NCI-H1694 (cell line): Measurements from ENCODE around the gene UNC13C.
"Not testable (repeated sequence)": the region's sequence is repeated elsewhere in the genome, so short reads cannot be mapped to it uniquely, and the experiment has no call there.

Experiments
- DNase-seq: peaks from one replicate; lab custom pipeline; 2025; lab: John Stamatoyannopoulos, UW

The UNC13C gene

DNA sequence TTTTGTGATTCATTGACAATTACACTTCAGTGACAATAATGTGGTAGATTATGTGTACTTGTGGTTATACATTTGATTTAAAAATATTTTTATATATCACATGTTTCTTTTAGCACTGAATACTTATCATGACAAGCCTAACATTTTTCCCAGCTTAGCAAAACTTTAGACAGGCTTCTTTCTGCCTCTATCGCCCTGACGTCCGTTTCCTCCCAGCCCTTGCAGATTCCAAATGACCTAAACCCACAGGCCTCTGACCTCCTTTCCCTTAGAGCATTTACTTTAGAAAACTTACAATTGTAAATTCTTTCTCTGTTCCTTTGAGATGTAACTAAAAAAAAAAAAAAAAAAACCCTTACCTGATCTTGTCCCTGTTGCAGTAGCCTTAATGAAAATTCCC lies 326.1 kb downstream of the UNC13C start:
- DNase-seq, result no peak

DNA sequence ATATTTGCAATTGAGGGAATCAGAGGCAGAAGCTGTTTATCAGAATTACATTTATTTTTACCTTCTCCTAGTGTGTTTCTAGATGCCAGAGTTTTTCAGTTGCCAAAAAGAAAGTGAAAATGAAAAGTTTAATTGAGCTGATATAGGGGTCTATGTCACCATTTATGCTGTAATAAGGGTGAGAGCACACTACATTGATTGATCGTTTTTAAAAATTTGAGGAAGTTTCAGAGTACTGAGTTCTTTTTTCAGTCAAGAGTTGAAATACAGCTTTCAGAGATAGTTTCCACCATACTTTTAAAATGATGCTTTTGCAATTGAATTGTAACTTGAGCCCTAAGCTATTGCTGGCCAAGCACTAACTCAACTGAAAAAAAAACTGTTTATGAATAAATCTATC lies 326.9 kb downstream of the UNC13C start:
- no peak for DNase-seq

DNA sequence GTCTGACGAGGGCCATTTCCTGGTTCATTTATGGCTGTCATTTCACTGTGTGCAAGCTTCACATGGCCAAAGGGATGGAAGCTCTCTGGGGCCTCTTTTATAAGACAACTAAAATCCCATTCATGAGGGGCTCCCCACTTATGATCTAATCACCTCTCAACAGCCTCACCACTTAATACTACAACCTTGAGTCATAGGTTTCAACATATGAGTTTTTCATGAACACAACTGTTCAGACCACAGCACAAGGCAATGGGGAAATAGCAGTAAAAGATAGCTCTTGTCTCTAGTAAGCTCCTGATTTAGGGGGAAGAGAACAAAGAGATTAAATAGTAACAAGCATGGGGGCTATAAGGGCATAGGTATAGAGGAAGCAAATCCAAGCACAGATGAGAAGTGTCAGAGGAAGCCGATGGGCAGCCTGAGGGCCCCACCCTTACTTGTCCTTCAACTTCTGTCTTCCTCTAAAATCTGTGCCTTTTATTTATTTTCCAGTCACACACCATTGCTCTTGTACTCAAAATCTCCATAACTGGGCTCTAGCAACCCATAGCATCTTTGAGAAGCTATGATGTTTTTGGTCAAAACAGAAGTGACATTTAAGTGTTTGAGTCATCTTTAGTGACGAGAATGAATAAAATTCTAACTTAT lies 329.1 kb downstream of the UNC13C start:
- no peak for DNase-seq

DNA sequence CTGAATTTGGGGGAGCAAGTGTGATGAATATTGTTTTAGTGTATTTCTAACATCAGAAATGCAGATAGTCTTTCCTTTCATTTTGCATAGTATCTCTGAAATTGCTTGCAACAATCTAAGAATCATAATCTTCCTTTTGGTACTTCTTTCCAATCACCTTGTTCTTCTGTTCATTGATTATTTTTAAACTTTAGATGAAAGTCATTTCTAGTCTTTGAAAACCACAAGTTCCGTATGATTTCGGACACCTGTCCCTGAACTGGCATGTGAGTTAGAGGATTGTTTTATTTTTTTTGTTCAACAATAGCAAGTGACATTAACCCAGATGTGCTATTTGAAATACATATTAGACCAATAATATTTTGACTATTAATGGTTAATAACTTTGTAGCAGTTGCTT lies 329.7 kb downstream of the UNC13C start:
- DNase-seq, result no peak

DNA sequence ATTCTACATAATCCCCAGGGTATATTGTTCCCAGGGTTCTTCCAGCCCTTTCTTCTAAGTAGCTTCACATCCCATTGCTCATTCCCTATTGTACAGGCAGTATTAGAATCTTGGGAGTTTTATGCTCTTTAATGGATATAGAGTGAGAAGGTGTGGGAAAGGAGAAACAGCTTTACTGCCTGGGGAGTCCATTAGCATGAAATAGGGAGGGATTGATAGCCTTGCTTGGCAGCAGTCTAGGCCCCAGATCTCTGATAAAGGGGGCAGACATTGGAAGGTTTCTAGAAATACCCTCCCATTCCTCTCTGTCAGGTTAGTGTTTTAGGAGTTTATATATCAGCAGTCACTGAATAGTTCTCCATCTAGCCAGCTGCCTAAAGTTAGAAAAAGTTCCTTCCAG lies 334.3 kb downstream of the UNC13C start:
- DNase-seq, result no peak

DNA sequence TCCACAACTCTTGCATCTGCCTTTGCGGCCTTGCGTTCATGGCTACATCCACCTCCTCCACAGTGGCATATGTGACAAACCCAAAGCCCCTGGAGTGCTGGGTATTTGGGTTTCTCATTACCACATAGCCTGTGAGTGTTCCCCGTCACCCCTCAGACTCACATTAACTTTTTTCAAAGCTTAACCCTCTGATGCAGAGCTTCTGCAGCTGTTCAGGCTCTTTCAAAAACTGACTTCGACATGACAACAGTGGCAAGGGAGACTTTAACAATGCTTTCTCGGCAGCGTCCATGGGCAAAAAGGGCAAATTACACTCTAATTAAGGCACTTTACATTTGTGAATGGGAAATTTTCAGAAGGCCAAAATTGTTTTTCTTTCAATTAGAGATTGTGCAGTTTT lies 343.2 kb downstream of the UNC13C start:
- DNase-seq, result no peak

DNA sequence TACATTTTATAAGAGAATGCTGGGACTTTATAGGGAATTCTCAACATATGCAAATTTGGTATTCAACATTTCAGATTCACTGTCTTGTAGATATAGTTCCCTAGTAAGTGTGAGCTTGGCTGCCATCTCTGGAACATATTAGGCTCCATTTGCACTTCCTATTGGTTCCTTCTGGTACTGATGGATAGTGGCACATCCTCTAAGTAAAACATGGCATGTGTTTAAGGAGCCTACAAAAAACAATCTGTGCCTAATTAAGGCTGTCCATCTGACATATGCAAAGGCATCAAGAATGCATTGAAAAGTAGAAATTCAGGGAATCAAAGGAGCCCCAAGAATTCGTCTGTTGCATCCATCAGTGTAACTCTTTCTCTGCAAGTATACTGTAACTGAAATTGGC lies 344.1 kb downstream of the UNC13C start:
- no peak for DNase-seq

DNA sequence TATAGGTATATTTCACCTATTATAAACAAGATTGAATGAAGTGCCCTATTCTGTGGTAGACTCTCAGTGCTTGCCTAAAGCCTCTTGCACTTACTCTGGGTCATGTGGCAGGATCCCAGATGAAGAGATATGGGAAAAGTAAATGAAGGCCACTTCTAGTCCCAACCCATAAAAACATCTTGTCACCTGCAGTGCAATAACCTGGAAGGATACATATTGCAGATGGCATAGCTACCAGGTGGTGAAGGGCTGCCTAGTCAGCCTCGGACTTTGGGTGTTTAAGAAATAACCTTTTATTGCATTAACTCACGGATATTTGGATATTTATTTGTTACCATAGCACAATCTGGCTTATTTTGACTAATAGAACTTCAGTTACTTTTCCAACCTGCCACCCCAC lies 367.1 kb downstream of the UNC13C start:
- DNase-seq, result no peak

DNA sequence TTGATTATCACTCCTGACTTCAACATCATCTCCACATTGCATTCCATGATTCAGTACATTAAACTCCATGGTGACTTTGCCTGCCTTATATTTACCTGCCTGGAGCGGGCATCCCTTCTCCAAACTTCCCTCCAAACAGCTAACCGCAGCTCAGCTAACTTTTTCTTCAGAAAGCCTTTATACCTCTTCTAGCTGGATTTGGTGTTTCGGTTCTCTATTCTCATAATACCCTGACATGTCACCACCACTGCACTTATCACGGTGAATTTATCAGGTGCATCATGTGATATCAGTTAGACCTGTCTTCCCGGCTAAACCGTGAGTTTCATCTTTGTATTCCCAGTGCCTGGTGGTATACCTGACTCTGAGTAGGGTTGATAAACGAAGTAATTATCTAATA lies 367.6 kb downstream of the UNC13C start:
- no peak for DNase-seq

DNA sequence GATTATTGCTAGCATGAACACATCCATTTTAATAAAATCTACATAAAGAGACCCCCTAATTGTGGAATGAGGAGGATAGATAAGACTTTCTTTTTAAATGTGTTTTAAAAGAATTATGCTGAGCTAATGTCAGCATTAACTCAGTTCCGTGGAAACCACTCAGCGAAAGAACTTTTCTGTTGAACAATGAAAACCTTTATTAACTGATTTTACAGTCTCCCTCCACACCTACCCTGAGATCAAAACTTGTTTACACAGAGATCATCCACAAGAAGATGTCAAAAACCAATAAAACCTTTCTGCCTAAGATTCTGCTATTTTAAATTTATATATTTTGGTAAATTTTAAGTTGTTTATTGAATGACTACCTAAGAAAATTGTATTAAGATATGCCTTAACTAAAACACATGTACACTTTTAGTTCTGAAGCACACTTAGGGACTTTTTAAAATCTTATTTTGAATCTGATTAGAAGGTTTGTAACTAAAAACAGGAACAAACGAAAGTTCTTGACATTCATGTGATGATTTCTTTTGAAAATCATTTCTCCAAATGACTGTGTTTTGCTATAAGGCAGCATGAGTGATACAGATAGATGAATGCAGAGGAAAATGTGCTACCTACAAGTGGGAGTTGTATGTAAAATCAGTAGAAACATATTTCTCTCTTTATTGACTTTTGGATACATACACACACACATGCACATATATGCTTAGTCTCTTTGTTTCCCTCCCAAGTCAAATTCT lies 369.0 kb downstream of the UNC13C start:
- no peak for DNase-seq

DNA sequence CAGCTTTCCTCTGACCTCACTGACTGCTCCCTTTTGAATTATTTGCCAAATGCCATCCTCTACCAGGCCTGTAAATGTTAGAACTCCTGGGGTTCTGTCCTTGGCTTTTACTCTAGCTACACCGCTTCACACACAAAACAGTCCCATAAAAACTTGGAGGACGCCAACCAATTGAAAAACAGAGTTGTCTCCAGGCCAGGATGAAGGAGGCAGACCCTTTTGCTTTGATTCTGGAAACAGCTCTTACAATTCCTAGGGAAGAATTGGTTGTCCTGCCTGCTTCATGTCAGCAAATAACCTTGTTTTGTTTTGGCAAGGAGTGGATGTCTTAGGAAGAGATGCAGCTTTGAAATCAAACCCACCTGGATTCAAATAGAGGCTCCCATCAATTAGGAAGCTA lies 375.5 kb downstream of the UNC13C start:
- DNase-seq, result no peak

DNA sequence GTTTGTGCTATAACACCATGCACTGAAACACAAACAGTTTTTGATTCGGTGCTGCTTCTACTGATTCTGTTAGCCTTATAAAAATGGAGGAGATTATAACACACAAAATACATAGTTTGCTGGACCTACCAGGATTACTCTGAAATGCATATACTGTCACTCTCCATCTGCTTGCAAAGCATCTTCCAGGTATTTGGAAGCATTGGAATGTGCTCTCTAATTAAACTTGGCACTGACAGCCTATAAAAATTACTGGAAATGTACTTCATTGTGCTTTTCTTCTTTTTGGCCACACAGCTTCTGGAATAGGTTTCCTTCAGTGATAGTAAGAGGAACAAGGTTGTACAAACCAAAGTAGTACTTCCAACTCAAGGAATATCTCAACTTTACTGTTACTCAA lies 376.1 kb downstream of the UNC13C start:
- DNase-seq, result no peak

DNA sequence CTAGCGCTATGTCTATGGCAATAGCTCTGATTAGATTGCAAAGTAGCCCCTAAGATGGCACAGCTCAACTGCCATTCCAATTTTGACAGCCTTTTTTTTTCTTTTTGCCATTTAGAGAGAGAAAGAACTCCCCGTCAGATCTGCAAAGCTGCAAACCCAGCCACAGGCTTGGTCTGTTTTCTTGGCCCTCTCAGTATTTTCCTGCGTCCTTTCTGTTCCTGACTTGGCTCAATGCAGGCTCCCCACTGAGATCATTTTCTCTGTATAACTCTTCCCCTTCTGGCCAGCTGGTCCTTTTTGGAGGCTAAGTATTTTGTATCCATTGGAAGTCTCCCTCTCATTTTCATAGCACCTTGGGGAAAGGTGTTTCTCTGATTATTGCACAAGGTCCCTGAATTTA lies 386.7 kb downstream of the UNC13C start:
- DNase-seq, result no peak

DNA sequence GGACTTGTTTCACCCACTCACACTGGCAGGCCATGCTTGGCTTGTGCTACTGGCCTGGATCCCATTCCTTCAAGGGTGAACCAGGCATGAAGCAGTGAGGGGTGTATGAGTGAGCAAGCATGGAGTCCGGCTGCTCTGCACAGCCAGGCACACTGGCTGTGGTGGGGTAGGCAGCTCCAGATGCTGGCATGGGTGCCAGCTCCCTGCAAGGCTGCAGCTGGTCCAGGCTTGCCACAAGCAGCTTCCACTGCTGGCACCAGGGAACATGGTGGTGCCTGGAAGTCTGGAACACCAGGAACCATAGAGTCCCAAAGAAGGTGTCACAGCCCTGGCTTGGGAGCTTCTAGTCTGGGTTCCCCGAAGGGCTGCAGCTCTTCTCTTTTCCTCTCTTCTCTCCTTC lies 395.1 kb downstream of the UNC13C start:
- DNase-seq, result no peak

DNA sequence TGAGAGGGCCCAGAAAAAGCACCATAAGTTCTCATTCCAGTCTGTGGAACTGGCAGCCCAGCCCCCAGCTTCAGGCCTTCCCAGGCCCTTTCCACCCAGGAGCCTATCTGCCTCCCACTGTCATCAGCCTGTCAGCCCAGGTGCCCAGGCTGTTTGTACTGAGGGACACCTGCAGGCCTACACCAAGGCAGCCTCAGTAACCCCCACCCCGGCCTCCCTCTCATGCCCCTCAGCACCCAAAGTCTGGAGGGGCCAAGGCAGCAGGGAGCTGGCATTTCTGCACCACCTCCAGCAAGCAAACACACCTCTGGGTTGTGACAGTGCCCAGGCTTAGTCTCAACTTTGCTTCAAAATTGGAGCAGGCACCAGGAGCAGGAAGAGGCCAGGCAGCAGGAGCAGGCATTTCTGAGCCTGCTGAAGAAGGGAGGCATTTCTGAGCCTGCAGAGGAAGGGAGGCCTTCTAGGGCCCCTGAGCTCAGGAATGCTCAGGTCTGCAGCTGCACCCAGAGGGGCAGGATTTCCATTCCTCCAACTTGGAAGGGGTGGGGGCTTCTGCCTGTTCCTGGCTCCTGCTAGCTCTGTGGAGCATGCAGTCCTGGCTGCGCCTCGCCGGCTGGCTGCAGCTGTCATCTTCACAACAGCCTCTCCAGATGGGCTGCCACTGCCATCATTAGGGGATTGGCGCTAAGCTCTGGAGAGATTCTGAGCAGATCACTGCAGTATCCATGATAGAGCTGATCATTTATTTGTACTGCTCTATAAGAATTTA lies 396.1 kb downstream of the UNC13C start:
- no peak for DNase-seq

DNA sequence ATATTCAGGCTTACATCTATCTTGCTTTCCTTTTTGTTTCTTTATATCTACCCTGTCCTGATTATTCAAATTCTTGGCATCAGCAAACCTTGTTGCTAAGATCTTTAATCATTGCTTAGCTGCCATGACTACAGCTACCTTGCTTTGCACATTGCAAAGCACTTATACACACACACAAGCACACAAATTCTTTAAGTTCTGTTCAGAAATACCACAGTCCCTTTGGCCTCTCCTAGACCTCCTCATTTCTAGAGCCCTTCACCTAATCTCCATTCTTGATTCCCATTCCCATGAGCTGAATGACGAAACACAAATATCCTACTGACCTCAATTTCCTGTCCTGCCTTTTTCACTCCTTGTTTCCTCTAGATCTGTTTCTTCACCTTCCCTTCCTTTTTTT lies 409.6 kb downstream of the UNC13C start:
- no peak for DNase-seq

DNA sequence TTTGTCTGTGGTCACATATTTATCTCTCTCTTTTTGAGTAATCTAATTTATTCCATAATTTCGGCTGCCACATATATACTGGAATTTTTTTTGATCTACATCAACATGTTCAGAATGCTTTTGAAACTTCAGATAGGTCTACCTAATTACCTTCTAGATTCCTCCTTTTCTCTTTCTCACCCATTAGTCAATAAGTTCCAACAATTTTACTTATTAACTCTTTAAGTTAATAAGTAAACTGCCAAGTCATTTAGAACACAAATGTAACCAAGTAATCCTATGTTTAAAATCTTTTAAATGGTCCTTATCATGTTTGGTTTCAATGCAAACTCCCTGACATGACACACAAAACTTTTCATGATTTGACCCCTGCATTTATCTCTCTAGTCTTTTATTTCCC lies 410.5 kb downstream of the UNC13C start:
- DNase-seq, result no peak

DNA sequence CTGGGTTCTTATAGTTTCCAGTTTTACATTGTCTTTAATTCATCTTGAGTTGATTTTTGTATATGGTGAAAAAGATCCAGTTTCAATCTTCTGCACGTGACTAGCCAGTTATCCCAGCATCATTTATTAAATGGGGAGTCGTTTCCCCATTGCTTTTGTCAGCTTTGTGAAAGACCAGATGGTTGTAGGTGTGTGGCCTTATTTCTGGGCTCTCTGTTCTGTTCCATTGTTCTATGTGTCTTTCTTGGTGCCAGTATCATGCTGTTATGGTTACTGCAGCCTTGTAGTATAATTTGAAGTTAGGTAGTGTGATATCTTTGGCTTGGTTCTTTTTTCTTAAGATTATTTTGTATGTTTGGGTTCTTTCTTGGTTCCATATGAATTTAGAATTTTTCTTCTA lies 432.2 kb downstream of the UNC13C start:
- no peak for DNase-seq

DNA sequence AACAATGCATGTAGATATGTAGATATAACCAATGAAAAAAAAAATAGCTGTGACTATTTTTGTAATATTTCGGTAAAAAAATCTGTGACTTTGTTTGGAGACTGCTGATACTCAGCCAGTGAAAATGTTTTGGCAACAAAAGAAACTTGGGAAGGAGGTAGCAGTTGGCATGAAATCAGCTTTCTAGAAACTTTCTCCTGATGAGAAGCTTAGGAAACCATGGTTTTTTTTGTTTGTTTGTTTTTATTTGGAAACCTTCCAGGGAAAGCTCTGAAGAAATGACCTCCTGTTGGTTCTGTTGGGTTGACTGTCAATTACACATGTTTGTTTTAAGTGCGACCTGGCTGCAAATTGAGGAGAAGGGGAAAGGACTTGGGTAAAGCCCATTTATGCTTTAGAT lies 445.9 kb downstream of the UNC13C start:
- no peak for DNase-seq

DNA sequence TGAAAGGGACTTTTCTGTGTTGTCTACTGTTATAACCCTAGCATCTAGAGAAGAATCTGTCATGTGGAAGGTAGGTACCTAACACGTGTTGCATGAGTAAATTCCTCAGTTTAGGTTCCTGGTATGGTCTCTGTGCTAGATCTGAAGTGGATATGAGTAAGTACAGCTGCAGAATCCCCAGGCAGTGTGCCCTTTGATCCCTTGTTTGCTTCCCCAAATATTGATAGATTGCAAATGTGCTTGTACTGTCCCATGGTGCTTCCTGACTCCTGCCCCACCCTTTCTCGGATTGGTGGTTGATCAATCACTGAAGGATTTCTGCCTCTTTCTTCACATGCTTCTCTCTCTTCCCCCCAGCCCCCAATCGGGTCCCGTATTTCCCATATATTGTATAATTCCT lies 450.4 kb downstream of the UNC13C start:
- DNase-seq, result no peak

DNA sequence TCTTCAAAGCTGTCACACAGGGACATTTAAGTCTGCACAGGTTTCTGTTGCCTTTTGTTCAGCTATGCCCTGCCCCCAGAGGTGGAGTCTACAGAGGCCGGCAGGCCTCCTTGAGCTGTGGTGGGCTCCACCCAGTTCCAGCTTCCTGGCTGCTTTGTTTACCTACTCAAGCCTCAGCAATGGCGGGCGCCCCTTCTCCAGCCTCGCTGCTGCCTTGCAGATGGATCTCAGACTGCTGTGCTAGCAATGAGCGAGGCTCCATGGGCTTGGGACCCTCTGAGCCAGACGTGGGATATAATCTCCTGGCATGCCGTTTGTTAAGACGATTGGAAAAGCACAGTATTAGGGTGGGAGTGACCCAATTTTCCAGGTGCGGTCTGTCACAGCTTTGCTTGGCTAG lies 472.0 kb downstream of the UNC13C start:
- DNase-seq, result not testable (repeated sequence)

DNA sequence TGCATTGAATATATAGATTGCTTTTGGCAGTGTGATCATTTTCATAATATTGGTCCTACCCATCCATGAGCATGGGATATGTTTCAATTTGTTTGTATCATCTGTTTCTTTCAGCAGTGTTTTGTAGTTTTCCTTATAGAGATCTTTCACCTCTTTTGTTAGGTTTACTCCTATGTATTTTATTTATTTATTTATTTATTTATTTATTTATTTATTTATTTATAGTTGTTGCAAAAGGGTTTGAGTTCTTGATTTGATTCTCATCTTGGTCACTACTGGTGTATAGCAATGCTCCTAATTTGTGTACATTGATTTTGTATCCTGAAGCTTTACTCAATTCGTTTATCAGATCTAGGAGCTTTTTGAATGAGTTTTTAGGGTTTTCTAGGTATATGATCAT lies 478.2 kb downstream of the UNC13C start:
- no peak for DNase-seq

DNA sequence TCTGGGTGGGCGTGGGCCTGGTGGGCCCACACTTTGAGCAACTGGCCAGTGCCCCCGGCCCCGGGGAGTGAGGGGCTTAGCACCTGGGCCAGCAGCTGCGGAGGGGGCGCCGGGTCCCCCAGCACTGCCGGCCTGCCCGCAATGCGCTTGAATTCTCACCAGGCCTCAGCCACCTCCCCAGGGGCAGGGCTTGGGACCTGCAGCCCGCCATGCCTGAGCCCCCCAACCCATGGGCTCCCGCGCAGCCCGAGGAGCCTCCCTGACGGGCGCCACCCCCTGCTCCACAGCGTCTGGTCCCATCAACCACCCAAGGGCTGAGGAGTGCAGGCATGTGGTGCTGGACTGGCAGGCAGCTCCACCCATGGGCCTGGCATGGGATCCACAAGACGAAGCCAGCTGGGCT lies 484.3 kb downstream of the UNC13C start:
- DNase-seq, result no peak
